Embryonic facial prominence (tissue), 1 donor: ENCODE measurements around the gene HNF1B.
"Not testable (repeated sequence)": the region's sequence is repeated elsewhere in the genome, so short reads cannot be mapped to it uniquely, and the experiment has no call there.

Experiments used
- DNase-seq: peaks from one replicate; pipeline ENCODE4 v3.0.0-alpha.2; 2016; ENCODE audit errors: extremely low spot score

HNF1B gene

GRCh38 chr17:37702598-37702997, 42.3 kb downstream of the HNF1B start:
- DNase-seq = no peak

DNA sequence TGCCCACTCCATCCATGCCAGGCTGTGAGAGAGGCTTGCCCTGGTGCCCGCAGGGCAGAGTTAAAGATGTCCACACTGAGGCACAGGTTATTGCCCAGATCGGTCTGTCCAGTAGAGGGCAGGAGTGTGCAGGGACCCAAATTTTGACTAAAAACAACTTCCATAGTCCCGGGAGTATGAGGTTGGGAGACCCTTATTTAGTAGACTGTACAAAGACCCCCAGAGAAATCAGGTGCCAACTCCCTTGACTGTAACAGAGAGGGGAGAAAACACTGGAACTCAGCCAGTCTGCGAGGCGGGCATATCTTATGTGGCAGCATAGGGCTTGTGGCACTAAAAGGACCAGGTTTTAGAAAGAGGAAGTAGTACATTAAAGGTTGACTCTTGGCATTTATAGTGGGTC, 43.4 kb downstream of the HNF1B start:
- DNase-seq = no peak

GRCh38 chr17:37700881-37701280, 44.0 kb downstream of the HNF1B start:
- DNase-seq = no peak

DNA sequence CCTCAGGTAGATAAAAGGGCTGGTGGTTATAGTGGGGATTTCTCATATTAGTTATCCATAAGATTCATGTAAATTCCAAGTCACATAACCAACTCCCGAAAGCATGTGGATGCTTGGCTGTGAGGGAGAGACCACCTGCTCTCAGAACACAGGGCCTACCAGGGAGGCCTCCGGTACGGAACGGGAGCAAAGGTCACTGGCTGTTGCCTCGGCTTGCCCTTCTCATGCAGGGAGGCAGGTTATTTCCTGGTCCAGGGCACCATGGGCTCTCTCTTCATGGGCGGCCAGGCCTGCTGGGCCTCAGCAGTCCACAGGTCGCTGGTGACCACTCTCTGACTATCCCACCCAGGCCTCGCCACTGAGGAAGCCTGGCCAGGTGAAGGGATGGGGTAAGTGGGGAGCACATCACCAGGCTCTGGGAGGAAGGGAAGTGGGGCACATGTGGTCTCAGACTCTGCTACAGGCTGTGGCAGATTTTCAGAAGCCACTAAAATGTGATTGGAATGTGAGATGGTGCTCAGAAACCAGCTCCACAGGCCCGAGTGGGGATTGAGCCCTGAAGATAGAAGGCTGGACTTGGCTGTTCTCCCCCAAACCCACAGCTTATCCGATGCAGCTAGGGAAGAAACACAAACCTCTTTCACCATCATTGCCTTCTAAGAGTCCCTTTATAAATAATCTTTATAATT, 45.4 kb downstream of the HNF1B start:
- DNase-seq = no peak

DNA sequence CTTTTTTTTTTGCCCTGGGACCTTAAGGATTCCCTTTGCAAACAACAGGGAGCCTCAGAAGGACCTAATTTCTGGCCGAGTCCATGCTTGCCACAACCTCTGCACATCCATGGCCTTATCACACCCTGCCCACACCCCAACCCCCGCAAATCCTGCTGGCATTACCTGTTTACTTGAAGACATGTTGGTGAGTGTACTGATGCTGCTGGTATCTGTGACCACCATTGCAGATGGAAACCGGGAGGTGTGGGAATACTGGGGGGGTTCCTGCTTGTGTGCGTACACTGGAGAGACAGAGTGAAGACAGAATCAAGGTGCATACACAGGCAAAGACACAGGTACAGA, 46.0 kb downstream of the HNF1B start:
- DNase-seq = no peak

GRCh38 chr17:37698132-37698910, 46.5 kb downstream of the HNF1B start:
- DNase-seq = no peak

- no peak for DNase-seq
These were observed 47.5 kb downstream of the HNF1B start for GRCh38 chr17:37697381-37697780.

DNA sequence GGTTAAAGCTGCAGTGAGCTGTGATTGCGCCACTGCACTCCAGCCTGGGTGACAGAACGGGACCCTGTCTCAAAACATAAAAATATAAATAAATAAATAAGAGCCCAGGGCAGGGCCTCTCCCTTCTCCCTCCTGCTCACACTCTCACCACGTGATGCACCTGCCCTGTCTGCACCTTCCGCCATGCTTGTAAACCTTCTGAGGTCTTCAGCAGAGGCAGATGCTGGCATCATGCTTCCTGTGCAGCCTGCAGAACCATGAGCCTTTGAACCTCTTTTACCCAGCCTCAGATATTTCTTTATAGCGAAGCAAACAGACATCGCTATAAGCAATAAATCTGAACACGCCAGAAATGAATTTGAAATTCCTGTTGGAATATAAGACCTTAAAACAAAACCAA, 48.5 kb downstream of the HNF1B start:
- no peak for DNase-seq

- DNase-seq = no peak
These were observed 49.1 kb downstream of the HNF1B start for GRCh38 chr17:37695726-37696125.

- no peak for DNase-seq
These were observed 50.1 kb downstream of the HNF1B start for GRCh38 chr17:37694734-37695133.

DNA sequence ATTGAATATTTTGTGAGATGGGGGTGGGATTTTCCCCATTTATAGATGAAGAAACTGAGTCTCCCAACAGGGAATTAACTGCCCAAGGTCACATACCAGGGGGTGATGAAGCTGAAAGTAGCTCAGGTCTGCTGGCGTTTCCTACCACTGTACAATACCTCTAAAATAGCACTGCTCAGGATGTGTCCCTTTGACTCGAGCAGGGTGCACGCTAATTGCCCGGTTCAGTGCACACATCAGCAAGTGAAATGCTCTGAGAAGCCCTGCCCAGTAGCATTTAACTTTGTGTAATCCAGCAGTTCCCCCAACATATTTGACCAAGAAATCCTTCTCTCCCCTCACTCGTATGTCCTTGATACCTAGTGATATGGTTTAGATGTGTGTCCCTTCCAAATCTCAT, 51.5 kb downstream of the HNF1B start:
- DNase-seq = no peak

DNA sequence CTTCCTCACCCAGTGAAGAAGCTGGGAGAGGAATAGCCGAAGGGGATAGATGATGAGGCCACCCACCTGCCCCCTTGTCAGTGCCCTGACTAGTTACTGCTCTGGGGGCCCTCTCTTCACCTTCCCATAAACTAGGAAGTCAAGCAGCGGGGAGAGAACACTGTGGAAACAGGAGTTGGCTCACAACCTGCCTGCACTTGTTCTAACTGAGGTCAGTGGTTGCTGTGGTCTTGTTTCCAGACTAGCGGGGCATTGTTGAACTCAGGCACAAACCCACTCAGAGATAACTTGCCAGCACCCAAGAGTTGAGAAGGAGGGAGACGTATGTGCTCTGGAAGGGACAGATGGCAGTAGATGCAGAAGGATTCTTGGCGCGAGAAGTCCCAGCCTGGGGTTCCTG, 53.1 kb downstream of the HNF1B start:
- DNase-seq = no peak

GRCh38 chr17:37689317-37689716, 55.5 kb downstream of the HNF1B start:
- no peak for DNase-seq

GRCh38 chr17:37683454-37683984, 61.3 kb downstream of the HNF1B start:
- DNase-seq = no peak

- DNase-seq = no peak
These were observed 62.9 kb downstream of the HNF1B start for GRCh38 chr17:37682007-37682406.

DNA sequence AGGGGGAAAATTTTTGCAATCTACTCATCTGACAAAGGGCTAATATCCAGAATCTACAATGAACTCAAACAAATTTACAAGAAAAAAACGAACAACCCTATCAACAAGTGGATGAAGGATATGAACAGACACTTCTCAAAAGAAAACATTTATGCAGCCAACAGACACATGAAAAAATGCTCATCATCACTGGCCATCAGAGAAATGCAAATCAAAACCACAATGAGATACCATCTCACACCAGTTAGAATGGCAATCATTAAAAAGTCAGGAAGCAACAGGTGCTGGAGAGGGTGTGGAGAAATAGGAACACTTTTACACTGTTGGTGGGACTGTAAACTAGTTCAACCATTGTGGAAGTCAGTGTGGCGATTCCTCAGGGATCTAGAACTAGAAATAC, 64.9 kb downstream of the HNF1B start:
- not testable (repeated sequence) for DNase-seq

- DNase-seq = no peak
These were observed 66.8 kb downstream of the HNF1B start for GRCh38 chr17:37678036-37678435.

GRCh38 chr17:37677021-37677420, 67.8 kb downstream of the HNF1B start:
- DNase-seq = no peak

DNA sequence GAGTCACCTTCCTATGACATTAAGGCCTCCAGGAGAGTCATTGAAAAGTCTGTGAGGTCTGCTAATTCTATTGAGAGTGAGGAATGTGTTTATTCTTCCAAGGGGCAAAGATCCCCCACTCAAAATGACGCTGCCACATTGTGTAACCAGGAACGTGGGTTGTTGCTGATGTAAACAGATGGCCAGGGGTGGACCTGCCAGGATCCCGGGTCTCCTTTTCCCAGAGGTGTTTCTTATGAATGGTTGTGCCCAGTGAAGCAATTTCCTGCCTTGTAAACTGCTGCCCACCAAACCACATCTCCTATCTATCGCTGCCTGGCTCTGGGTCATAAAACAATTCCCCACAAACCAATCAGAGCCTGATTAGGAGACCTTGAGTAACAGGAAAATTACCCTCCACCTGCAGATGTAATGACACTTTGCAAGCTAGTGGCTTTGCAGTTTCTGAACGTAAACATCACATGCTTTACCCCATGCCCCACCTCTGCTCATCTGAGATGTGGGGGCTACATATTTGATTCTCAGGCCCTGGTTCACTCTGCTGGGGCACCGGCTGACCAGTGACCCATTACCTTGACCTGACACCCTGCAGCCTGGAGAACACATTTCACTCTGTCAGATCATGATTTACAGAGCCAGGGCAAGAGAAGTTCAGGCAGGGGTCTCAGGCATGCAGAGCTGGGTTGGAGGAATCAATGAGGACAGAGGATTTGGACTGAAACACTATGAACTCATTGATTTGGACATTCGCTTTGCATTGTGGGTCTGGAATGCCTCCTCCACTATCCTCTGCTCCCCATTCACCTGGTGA, 68.5 kb downstream of the HNF1B start:
- DNase-seq = no peak

- no peak for DNase-seq
These were observed 70.3 kb downstream of the HNF1B start for GRCh38 chr17:37674511-37674910.

DNA sequence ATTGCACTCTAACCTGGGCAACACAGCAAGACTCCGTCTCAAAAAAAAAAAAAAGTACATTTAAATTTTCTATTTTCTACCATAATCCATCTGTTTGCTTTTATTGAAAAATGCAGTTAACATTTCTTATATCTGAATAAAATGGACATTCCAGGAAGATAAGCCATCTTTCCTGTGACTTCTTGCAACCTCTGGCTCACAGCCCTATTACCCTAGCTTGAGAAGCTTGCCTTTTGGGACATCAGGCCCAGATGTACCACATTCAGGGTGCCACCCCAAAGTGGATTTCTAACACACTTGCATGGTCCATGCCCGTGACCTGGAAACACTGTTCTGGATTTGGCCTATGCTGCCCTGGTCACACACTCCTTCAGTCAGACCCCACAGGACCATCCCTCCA, 71.5 kb downstream of the HNF1B start:
- no peak for DNase-seq

GRCh38 chr17:37672548-37673078, 72.2 kb downstream of the HNF1B start:
- DNase-seq = no peak
